NCI-H1105 (cell line): ENCODE data around the gene DHX36.
A peak's percentile ranks its signal among the peaks of the same experiment; 100 is the strongest.

Source experiments
- DNase-seq: peaks from one replicate; lab custom pipeline; 2025; lab: John Stamatoyannopoulos, UW

The DHX36 gene

DNA sequence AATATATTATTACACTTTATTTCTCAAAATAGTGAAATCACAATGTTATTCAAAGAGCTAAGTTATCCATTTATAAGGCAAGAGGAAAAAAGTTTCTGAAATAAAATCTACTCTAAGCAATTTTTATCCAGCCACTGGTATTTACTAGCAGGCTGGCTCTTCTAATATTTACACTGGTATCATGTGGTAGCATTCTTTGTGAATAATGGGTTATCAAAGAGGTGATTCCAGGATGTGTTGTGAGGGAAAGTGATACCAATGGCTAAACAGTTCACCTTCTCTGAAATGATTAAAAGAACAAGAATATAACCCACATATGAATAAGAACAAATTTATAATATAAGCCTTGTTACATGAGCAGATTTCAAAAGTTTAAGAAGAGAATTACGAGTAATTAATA is 44.1 kb downstream of the DHX36 start:
- no peak for DNase-seq

DNA sequence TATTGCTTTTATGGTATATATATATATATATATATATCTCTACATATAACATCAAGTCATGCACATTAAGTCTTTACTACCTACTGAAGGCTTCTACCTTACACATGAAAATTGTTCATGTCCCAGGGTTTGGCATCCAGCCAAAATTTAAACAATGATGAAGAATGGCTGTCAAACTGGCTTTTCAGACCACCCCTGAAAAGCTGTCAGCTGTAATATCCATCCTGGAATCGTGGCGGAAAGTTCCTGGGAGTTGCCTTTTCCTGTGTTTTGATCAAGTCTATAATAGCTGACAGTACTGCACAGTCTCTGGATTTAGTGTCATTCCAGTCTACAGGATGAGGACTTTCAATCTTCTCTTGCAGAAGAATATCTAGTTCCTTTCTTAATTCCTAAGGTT is 48.3 kb downstream of the DHX36 start:
- DNase-seq = peak; percentile 53

DNA sequence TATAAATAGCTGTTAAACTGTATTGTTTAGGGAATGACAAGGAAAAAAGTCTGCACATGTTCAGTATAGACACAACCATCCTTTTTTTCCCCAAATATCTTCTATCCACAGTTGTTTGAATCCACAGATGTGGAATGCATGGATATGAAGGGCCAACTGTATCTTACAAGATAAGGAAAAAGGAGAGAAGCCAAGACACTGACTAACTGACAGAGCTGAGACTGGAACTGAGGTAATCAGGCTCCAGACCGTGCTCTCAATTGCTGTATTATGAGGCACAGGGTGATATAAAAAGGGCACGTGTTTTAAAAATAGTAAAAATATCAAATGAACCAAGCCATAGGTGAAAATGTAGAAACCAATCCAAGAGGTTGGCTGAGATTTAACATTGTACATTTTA is 49.0 kb downstream of the DHX36 start:
- DNase-seq = no peak

DNA sequence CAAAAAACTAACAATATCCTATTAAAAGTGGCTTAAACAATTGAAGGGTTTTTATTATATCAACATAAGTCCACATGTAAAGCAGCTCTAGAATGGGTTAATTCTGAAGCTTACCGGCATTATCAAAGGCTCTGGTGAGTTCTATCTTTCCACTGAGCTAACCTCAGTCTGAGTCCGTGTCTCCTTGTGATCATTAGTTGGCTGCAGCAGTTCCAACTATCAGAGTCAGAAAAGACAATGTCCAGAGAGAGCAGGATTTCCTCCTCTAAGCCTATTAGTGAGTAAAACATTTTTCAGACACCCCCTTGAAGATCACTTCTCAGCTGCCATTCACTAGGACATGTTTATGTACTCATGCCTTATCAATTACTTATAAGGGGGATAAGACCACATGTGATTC is 49.9 kb downstream of the DHX36 start:
- DNase-seq = no peak

DNA sequence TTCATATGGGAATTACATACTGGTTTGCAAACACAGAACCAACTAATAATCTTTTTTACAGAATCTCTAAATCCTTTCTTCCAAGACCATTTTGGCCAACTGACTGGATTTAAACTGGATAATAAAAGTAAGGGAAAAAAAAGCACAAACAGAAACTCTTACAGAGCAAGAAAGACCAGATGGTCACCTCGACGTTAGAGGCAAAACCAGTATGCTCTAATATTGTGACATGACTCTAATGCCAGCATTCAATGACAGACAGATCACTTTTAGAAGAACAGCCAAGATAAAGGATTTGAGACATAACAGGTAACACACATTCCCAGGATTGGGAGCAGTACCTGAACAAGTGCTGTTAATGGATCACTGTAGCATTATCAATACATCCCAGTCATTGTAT is 50.9 kb downstream of the DHX36 start:
- no peak for DNase-seq

GRCh38 chr3:154254527-154254926 is 69.8 kb downstream of the DHX36 start:
- DNase-seq = no peak

DNA sequence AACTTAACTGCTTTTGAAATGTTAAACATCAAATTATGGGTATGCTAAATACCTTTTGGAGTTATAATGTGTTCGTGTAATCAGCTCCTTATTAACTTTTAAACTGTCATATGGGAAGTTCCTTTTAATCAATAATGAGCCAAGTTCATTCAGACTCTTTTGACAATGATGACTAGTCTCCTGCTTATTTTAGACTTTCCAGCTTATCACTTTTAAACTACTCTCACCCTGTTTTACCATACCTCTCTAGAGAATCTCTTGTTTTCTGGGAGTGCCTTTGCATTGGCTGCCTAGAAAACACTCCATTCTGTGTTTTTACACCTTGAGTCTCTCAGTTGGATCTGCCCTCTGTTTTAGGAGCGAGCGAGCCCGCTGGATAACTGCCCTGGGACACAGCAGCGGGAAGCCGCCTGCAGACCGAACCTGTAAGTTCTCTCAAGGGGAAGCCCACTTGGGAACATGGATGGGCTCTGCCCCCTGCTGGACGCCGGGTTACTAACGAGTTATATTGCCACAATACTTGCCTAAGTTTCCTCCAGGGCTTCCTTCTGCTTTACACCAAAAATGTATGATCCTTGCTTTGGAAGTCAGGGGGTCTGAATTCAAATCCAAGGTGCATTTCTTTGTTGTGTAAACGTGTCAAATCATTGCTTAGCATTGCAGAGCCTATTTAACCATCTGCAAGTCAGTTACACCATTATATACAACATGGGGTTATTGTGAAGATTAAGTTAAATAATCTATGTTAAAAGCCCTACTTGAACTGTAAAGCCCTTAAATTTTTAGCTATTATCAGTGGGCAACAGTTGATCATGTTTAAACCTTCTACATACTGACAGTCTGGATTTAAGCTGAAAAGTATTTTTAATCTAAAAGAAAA is 71.3 kb downstream of the DHX36 start:
- peak; percentile 86 for DNase-seq

DNA sequence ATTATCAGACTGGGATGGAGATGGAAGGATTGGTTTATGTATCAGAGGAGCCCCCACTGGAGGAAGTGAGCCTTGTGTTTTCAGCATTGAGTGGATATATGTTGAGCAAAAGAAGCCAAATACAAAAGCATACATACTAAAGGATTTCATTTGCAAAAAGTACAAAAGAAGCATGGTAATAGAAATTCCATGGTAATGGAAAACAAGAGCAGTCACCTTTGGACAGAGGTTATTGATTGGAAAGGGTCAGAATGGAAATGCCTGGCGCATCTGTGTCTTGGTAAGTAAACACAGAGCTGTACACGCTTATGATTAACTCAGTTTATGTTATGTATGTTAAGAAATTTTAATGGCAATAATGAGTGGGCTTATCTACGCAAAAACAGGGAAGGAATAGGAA is 72.7 kb downstream of the DHX36 start:
- no peak for DNase-seq

GRCh38 chr3:154250291-154250690 is 74.0 kb downstream of the DHX36 start:
- DNase-seq = no peak

GRCh38 chr3:154247806-154248415 is 76.4 kb downstream of the DHX36 start:
- no peak for DNase-seq

DNA sequence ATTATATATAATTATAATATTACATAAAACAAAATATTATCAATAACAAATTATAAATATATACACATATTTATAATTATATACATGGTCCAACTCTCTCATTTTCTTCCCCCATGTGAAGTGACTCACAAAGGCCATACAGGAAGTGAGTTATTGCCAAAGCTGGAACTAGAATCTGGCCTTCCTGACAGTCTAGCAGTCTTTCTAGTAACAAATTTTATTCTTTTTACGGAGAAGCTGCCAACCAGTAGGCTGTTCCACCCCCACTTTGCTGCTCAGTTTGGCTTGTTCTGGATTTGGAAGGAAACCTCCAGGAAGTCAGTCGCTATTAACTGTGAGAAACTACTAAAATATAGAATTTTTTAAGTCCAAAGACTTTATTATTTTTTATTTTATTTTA is 79.6 kb downstream of the DHX36 start:
- no peak for DNase-seq

- no peak for DNase-seq
These were observed 80.9 kb downstream of the DHX36 start for GRCh38 chr3:154243353-154243752.

- DNase-seq = no peak
These were observed 81.5 kb downstream of the DHX36 start for GRCh38 chr3:154242766-154243165.

GRCh38 chr3:154241496-154241895 is 82.8 kb downstream of the DHX36 start:
- DNase-seq = no peak

DNA sequence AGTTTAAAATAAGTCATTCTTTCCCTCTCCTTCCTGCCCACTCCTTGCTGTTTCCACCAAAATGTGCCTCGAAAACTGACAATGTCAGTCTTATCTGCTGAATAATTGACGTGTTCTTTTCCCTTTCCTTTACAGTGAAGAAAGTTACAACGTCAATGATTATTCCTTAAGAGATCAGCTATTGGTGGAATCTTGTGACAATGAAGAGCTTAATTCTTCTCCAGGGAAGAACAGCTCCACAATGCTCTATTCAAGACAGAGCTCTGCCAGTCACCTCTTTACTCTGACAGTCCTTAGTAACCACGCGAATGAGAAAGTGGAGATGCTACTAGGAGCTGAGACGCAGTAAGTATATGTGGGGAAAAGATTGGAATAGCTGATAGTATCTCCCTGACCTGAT is 84.1 kb downstream of the DHX36 start:
- no peak for DNase-seq

DNA sequence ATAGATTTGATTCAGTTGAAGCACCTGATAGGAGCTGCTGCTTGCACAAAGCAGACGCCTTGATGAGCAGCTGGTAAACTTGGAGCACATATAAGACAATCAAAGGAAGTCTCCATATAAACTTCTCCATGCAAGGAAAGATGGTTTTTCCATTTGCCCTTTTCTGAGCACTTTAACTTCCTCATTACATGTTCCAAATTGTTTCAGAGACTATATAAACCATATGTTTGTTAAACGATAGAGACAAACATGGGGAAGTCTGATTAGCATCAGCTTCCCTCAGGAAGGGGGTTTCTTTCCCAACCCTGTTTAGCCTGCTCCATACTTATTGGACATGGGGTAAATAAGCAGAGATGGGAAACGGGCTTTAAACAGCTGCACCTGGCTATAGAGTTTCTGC is 88.0 kb downstream of the DHX36 start:
- DNase-seq = no peak

DNA sequence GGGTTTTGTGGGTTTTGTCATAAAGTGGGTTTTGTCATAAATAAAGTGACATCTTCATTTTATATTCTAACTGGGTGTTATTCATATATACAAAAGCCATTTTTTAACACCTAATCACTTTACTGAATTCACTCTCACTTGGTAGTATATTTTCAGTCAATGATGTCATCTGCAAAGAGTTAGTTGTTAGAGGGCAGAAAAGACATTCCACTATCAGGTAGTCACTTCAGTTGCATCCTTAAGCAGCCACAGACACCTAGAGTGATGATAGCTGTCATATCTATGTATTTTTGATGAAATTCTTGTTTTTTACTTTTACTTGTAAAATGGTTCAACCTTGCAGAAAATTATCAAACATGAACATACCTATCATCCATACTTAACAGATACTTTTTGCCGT is 89.0 kb downstream of the DHX36 start:
- no peak for DNase-seq

- no peak for DNase-seq
These were observed 95.1 kb downstream of the DHX36 start for GRCh38 chr3:154229217-154229590.

DNA sequence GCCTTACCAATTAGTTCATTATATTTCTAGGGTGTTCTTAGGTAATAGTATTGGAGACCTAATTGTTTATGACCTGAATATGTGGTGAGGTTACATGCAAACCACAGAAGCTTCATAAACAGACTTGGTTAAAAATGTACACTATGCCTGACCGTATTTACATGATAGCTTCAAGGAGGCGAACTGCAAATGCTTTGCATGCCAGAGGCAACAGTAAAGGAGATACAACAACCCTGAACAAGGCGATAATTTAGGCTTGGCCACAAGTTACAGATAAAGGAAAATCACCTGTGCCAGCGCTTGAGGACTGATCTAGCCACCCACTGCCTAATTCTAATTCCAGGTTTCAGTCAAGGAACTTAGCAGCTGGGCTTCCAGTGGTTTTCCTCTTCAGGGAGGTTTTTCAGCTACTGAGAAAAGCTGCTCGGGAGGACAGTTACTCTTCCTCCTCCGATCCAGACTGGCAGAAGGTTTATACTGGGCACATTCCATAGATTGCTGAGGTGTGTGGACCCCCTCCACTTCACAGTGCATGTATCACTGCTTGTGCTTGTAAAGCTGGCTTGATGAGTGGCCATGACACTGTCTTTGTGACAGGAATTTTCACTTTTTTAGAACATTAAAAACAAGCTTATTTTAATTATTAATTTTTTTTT is 95.6 kb downstream of the DHX36 start:
- DNase-seq = no peak

DNA sequence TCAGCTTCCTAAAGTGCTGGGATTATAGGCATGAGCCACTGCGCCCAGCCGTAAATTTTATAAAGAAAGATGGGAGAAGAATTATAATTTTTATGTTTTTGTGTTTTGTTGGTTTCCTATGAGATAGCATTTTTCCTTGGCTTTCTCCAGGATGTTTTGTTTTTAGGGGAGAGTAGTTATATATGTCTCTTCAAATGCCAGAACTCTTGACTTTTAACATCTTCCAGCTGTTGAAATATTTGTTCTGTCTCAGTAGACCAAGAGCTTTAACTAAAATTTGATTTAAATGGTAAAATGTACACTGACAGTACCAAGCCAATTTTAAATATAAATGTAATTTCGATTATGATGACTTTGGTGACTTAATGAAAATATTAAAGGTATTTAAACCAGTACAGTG is 96.8 kb downstream of the DHX36 start:
- no peak for DNase-seq

DNA sequence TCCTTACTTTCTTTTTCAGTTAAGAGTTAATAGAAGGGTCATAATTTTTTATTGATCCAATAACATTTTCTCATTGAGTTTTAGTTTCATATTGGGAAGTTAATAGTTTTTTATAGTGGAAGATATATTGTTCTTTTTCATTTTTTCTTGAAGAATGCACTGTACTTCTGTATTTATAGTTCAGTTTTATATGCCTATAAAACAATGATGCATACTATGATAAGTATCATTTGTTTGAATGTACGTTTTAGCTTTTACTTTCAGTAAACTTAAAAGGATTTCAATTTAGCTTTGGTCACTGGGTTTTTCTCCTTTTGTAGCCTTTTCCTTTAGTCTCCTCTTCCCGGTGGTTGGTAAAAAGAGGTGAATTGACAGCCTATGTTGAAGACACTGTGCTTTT is 98.8 kb downstream of the DHX36 start:
- no peak for DNase-seq

DNA sequence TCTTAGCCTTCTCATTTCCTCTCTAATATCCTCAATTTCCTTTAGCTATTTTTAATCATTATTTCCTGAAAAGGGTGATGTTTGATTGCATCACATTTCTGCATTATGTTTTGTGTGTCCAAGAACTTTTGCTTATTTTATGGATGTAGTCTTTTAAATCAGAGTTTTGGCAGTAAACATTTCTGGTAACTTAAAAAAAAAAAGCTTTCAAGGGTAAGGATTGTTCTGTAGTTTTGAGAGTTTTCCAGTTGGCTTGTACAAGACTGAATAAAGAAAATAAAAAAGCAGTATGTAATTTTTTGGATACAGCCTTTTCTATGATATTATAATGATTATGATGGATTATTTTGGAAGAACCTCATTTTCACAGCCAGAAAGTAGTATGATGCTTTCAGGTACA is 99.4 kb downstream of the DHX36 start:
- DNase-seq = no peak

DNA sequence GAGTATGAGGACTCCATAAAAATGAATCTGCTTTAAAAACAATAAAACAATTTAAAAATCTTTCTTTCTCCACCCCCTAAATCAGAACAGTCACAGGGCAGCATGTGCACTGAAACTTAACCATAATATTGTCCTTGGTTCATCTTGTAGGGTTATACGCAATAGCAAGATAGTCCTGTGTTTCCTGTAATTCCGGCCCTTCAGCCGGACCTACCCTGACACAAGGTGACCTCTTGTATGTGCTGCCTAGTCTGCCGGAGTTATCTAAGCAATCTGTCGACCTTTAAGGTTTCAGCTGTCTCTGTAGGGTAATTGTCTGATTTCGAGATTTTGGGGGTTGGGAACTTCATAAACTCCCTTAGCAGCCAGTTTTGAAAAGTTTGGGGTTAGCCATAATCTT is 99.9 kb downstream of the DHX36 start:
- no peak for DNase-seq
